Activated naive CD4-positive, alpha-beta T cell treated with anti-CD3 and anti-CD28 coated beads, Interleukin-2, amount 50 U/mL, for 24 hours (primary cell): ENCODE measurements around the gene GRB2.
"Not testable (repeated sequence)": the region's sequence is repeated elsewhere in the genome, so short reads cannot be mapped to it uniquely, and the experiment has no call there.

Experiments used
- H3K27ac Mint-ChIP-seq: one replicate; pipeline ENCODE4 v1.8.0; 2021; ENCODE audit warnings: mild to moderate bottlenecking, mixed read lengths
- H3K27me3 Mint-ChIP-seq: one replicate; pipeline ENCODE4 v1.8.0; 2021; ENCODE audit warnings: mixed read lengths
- H3K36me3 Mint-ChIP-seq: one replicate; pipeline ENCODE4 v1.8.0; 2021; ENCODE audit warnings: mixed read lengths
- H3K4me1 Mint-ChIP-seq: one replicate; pipeline ENCODE4 v1.8.0; 2021; ENCODE audit warnings: mixed read lengths
- H3K4me3 Mint-ChIP-seq: one replicate; pipeline ENCODE4 v1.8.0; 2021; ENCODE audit warnings: mild to moderate bottlenecking, mixed read lengths
- H3K9me3 Mint-ChIP-seq: one replicate; pipeline ENCODE4 v1.8.0; 2021; ENCODE audit warnings: mixed read lengths

Gene GRB2

GRCh38 chr17:75307957-75308731 lies 97.3 kb downstream of the GRB2 start:
- no peaks in the 10 kb centered on the region for H3K9me3 Mint-ChIP-seq
- no peaks in the 10 kb centered on the region for H3K36me3 Mint-ChIP-seq
- no peak overlapping the region for H3K27ac Mint-ChIP-seq
- no peaks in the 10 kb centered on the region for H3K27me3 Mint-ChIP-seq
- peaks cover 8% of the 10 kb centered on the region for H3K4me1 Mint-ChIP-seq
- H3K4me3 Mint-ChIP-seq, result no peak overlapping the region

GRCh38 chr17:75301502-75302206 lies 103.8 kb downstream of the GRB2 start:
- Mint-ChIP-seq H3K4me3 (no peak overlapping the region), H3K27me3 (no peaks in the 10 kb centered on the region), H3K4me1 (peaks cover 5% of the 10 kb centered on the region), H3K27ac (no peak overlapping the region), H3K9me3 (no peaks in the 10 kb centered on the region), H3K36me3 (no peaks in the 10 kb centered on the region)

- Mint-ChIP-seq H3K27me3 (no peaks in the 10 kb centered on the region), H3K27ac (no peak overlapping the region), H3K4me1 (peaks cover 5% of the 10 kb centered on the region), H3K4me3 (no peak overlapping the region), H3K9me3 (no peaks in the 10 kb centered on the region), H3K36me3 (no peaks in the 10 kb centered on the region)
Measured at GRCh38 chr17:75301049-75301448, 104.4 kb downstream of the GRB2 start.

GRCh38 chr17:75300280-75300679 lies 105.2 kb downstream of the GRB2 start:
- Mint-ChIP-seq H3K27ac (no peak overlapping the region), H3K36me3 (no peaks in the 10 kb centered on the region), H3K4me1 (peaks cover 7% of the 10 kb centered on the region), H3K27me3 (no peaks in the 10 kb centered on the region), H3K4me3 (no peak overlapping the region), H3K9me3 (no peaks in the 10 kb centered on the region)

GRCh38 chr17:75295201-75296158 lies 110.0 kb downstream of the GRB2 start:
- no peaks in the 10 kb centered on the region for H3K9me3 Mint-ChIP-seq
- peak overlapping the region; percentile 1 for H3K27ac Mint-ChIP-seq
- no peaks in the 10 kb centered on the region for H3K36me3 Mint-ChIP-seq
- H3K4me3 Mint-ChIP-seq, result peak overlapping the region; percentile 57
- no peaks in the 10 kb centered on the region for H3K27me3 Mint-ChIP-seq
- peaks cover 10% of the 10 kb centered on the region for H3K4me1 Mint-ChIP-seq

GRCh38 chr17:75292810-75293448 lies 112.5 kb downstream of the GRB2 start:
- H3K27me3 Mint-ChIP-seq, H3K9me3 Mint-ChIP-seq, H3K4me3 Mint-ChIP-seq, H3K27ac Mint-ChIP-seq, H3K36me3 Mint-ChIP-seq: not testable (repeated sequence)
- peaks cover 19% of the 10 kb centered on the region for H3K4me1 Mint-ChIP-seq

- Mint-ChIP-seq H3K27ac (peak overlapping the region; percentile 100), H3K4me1 (peaks cover 11% of the 10 kb centered on the region), H3K36me3 (peaks cover 3% of the 10 kb centered on the region), H3K9me3 (no peaks in the 10 kb centered on the region), H3K27me3 (no peaks in the 10 kb centered on the region), H3K4me3 (peak overlapping the region; percentile 100)
Measured at GRCh38 chr17:75289832-75290337, 115.6 kb downstream of the GRB2 start.

GRCh38 chr17:75289115-75289831 lies 116.2 kb downstream of the GRB2 start, which contains the start of gene SLC25A19:
SLC25A19 (minus strand) TSS chr17:75289433; CDS start chr17:75286764, 2,669 bp downstream.
- Mint-ChIP-seq H3K27me3 (no peaks in the 10 kb centered on the region), H3K4me1 (peaks cover 11% of the 10 kb centered on the region), H3K36me3 (peaks cover 3% of the 10 kb centered on the region)

GRCh38 chr17:75288770-75289114 lies 116.7 kb downstream of the GRB2 start:
- peak overlapping the region; percentile 100 for H3K27ac Mint-ChIP-seq

More at GRCh38 chr17:75289115-75289831, 116.2 kb downstream of the GRB2 start, which contains the start of gene SLC25A19:
- Mint-ChIP-seq H3K9me3 (no peaks in the 10 kb centered on the region), H3K4me3 (peak within 1 kb of the TSS; percentile 100), H3K27ac (peak within 1 kb of the TSS; percentile 100)

GRCh38 chr17:75288359-75288758 lies 117.1 kb downstream of the GRB2 start:
- peaks cover 11% of the 10 kb centered on the region for H3K4me1 Mint-ChIP-seq
- H3K36me3 Mint-ChIP-seq, result peaks cover 5% of the 10 kb centered on the region
- H3K9me3 Mint-ChIP-seq, result no peaks in the 10 kb centered on the region
- no peaks in the 10 kb centered on the region for H3K27me3 Mint-ChIP-seq
- peak overlapping the region; percentile 100 for H3K27ac Mint-ChIP-seq
- peak overlapping the region; percentile 100 for H3K4me3 Mint-ChIP-seq

More at GRCh38 chr17:75288770-75289114, 116.7 kb downstream of the GRB2 start:
- Mint-ChIP-seq H3K9me3 (no peaks in the 10 kb centered on the region), H3K4me3 (peak overlapping the region; percentile 100), H3K27me3 (no peaks in the 10 kb centered on the region), H3K36me3 (peaks cover 3% of the 10 kb centered on the region), H3K4me1 (peaks cover 11% of the 10 kb centered on the region)

- H3K4me1 Mint-ChIP-seq, result peaks cover 11% of the 10 kb centered on the region
- no peak overlapping the region for H3K4me3 Mint-ChIP-seq
- H3K27ac Mint-ChIP-seq, result peak overlapping the region; percentile 65
- no peaks in the 10 kb centered on the region for H3K9me3 Mint-ChIP-seq
- peaks cover 7% of the 10 kb centered on the region for H3K36me3 Mint-ChIP-seq
- H3K27me3 Mint-ChIP-seq, result no peaks in the 10 kb centered on the region
Measured at GRCh38 chr17:75287221-75287620, 118.3 kb downstream of the GRB2 start.

GRCh38 chr17:75285123-75285522 lies 120.4 kb downstream of the GRB2 start:
- Mint-ChIP-seq H3K27ac (no peak overlapping the region), H3K4me1 (peaks cover 11% of the 10 kb centered on the region), H3K9me3 (no peaks in the 10 kb centered on the region), H3K27me3 (no peaks in the 10 kb centered on the region), H3K36me3 (peaks cover 11% of the 10 kb centered on the region), H3K4me3 (no peak overlapping the region)

- H3K4me3 Mint-ChIP-seq, H3K9me3 Mint-ChIP-seq, H3K36me3 Mint-ChIP-seq, H3K27ac Mint-ChIP-seq, H3K4me1 Mint-ChIP-seq, H3K27me3 Mint-ChIP-seq: not testable (repeated sequence)
Measured at GRCh38 chr17:75280189-75280588, 125.3 kb downstream of the GRB2 start.

GRCh38 chr17:75277664-75278071 lies 127.8 kb downstream of the GRB2 start:
- no peaks in the 10 kb centered on the region for H3K9me3 Mint-ChIP-seq
- no peaks in the 10 kb centered on the region for H3K27me3 Mint-ChIP-seq
- no peak overlapping the region for H3K4me3 Mint-ChIP-seq
- no peak overlapping the region for H3K27ac Mint-ChIP-seq
- peaks cover 9% of the 10 kb centered on the region for H3K36me3 Mint-ChIP-seq
- peaks cover 14% of the 10 kb centered on the region for H3K4me1 Mint-ChIP-seq
